ENCODE measurements around the gene REPS1. TPM values are rescaled to one million over a fixed set of nuclear protein-coding genes. Genes with fewer than 3 reads are reported as not detected.

The REPS1 gene
- total RNA-seq, 1 experiment from 2014 or later = 55.1 TPM

GRCh38 chr6:138981416-138981815 lies 6.6 kb downstream of the REPS1 start:
- no peak overlapping the region for H3K27ac Mint-ChIP-seq
- ChIA-PET CTCF (no interaction called here), POLR2A (no interaction called here)
- TF ChIP-seq ZNF532 (CRISPR knock-in tag; IDR thresholded peaks at IDR 0.05; ENCODE audit: borderline replicate concordance) (no peak), ZNF317 (CRISPR knock-in tag; IDR thresholded peaks at IDR 0.05; ENCODE audit: borderline replicate concordance, low read depth) (no peak), ERG (CRISPR knock-in tag; IDR thresholded peaks at IDR 0.05) (no peak), ZNF671 (CRISPR knock-in tag; IDR thresholded peaks at IDR 0.05) (no peak), CREM (CRISPR knock-in tag; IDR thresholded peaks at IDR 0.05) (no peak), ATF3 (CRISPR knock-in tag; conservative IDR thresholded peaks at IDR 0.05) (no peak), FOXJ3 (CRISPR knock-in tag; IDR thresholded peaks at IDR 0.05; ENCODE audit: borderline replicate concordance) (no peak), KAT7 (CRISPR knock-in tag; IDR thresholded peaks at IDR 0.05; ENCODE audit: borderline replicate concordance) (no peak), ZSCAN18 (CRISPR knock-in tag; IDR thresholded peaks at IDR 0.05) (no peak), AFF4 (CRISPR knock-in tag; IDR thresholded peaks at IDR 0.05; ENCODE audit: borderline replicate concordance) (no peak), ZNF416 (CRISPR knock-in tag; IDR thresholded peaks at IDR 0.05) (no peak), OVOL2 (CRISPR knock-in tag; IDR thresholded peaks at IDR 0.05; ENCODE audit: borderline replicate concordance) (no peak), USF1 (CRISPR knock-in tag; IDR thresholded peaks at IDR 0.05) (no peak), NR1H2 (CRISPR knock-in tag; IDR thresholded peaks at IDR 0.05) (no peak), AR (CRISPR knock-in tag; IDR thresholded peaks at IDR 0.05) (no peak), ZNF263 (CRISPR knock-in tag; IDR thresholded peaks at IDR 0.05; ENCODE audit: low read depth) (no peak), GABPB1 (CRISPR knock-in tag; IDR thresholded peaks at IDR 0.05) (no peak), E2F1 (CRISPR knock-in tag; IDR thresholded peaks at IDR 0.05) (no peak), ZNF281 (CRISPR knock-in tag; IDR thresholded peaks at IDR 0.05) (no peak)

More at GRCh38 chr6:138981416-138981815, 6.6 kb downstream of the REPS1 start:
- Mint-ChIP-seq H3K27me3 (ENCODE audit: low read depth) (no peaks in the 10 kb centered on the region), H3K4me1 (peaks cover 44% of the 10 kb centered on the region), H3K36me3 (no peaks in the 10 kb centered on the region), H3K4me3 (no peak overlapping the region), H3K9me3 (no peaks in the 10 kb centered on the region)
- DNase-seq (ENCODE audit: low spot score) = no peak
- ATAC-seq = no peak
